ENCODE results near the gene HACD4.

GRCh38 chr9:21031808-21032183 is 356 bp upstream of the HACD4 start:
- TF ChIP-seq CTCF (IDR thresholded peaks at IDR 0.05) (no peak), EP300 (IDR thresholded peaks at IDR 0.05) (no peak)

Data from tibial nerve (tissue), 4 donors.